Astrocyte of the spinal cord (primary cell): ENCODE measurements around the gene LPIN3.
A peak's percentile ranks its signal among the peaks of the same experiment; 100 is the strongest.

Source experiments
- DNase-seq: peaks from one replicate; pipeline ENCODE4 v3.0.0; 2011; ENCODE audit warnings: low read depth, low spot score
- H3K4me3 ChIP-seq: 2 replicates; pipeline ENCODE4 v1.5.1; 2011; ENCODE audit warnings: low read depth, mild to moderate bottlenecking, low read length, moderate library complexity
- CTCF ChIP-seq: IDR thresholded peaks from 2 replicates; pipeline ENCODE4 v1.5.1; 2012; ENCODE audit warnings: low read depth, mild to moderate bottlenecking, low read length, inconsistent platforms
- in situ Hi-C: cut with HindIII; loops from 2 replicates; pipeline ENCODE4 v1.10.0; 2017; ENCODE audit warnings: low sequenced_read_pairs

LPIN3 gene

GRCh38 chr20:41355598-41356203, 15.1 kb downstream of the LPIN3 start:
- DNase-seq, result no peak
- no peak for TF ChIP-seq CTCF
- no peak overlapping the region for H3K4me3 ChIP-seq
- in situ Hi-C loops, result no loop called here

- no peak overlapping the region for H3K4me3 ChIP-seq
- in situ Hi-C loops, result no loop called here
- DNase-seq, result no peak
- no peak for TF ChIP-seq CTCF
Measured at GRCh38 chr20:41356951-41357350, 16.3 kb downstream of the LPIN3 start.

- DNase-seq, result no peak
- no peak overlapping the region for H3K4me3 ChIP-seq
- TF ChIP-seq CTCF, result peak; percentile 21
- in situ Hi-C loops, result no loop called here
Measured at GRCh38 chr20:41357424-41358163, 17.0 kb downstream of the LPIN3 start.

- H3K4me3 ChIP-seq, result no peak overlapping the region
- in situ Hi-C loops, result no loop called here
- no peak for TF ChIP-seq CTCF
- no peak for DNase-seq
Measured at GRCh38 chr20:41358230-41358629, 17.6 kb downstream of the LPIN3 start.

GRCh38 chr20:41358717-41359116, 18.1 kb downstream of the LPIN3 start:
- in situ Hi-C loops, result no loop called here
- no peak overlapping the region for H3K4me3 ChIP-seq
- DNase-seq, result no peak
- TF ChIP-seq CTCF, result no peak

- TF ChIP-seq CTCF, result no peak
- no peak for DNase-seq
- H3K4me3 ChIP-seq, result no peak overlapping the region
- in situ Hi-C loops, result no loop called here
Measured at GRCh38 chr20:41359541-41360011, 19.0 kb downstream of the LPIN3 start.
